ENCODE measurements around the gene IPCEF1.

IPCEF1 gene

DNA sequence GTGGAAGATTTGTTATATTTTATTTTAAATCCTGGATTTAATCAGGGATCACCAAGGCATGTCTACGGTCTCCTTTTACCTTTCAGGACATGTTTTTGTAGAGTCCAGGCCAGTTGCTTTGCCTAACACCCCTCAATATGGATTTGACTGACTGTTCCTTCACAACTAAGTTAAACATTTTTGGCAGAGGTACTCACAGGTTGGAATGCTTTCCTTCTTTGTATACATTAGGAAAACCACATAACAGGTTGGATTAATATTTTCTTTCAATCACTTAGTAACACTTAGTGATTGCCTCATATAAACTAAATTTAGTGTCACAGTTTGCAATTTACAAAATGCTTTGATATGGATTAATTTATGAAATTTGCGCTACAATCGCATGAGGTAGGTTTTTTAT, 64.5 kb downstream of the IPCEF1 start:
- no peak for DNase-seq

DNA sequence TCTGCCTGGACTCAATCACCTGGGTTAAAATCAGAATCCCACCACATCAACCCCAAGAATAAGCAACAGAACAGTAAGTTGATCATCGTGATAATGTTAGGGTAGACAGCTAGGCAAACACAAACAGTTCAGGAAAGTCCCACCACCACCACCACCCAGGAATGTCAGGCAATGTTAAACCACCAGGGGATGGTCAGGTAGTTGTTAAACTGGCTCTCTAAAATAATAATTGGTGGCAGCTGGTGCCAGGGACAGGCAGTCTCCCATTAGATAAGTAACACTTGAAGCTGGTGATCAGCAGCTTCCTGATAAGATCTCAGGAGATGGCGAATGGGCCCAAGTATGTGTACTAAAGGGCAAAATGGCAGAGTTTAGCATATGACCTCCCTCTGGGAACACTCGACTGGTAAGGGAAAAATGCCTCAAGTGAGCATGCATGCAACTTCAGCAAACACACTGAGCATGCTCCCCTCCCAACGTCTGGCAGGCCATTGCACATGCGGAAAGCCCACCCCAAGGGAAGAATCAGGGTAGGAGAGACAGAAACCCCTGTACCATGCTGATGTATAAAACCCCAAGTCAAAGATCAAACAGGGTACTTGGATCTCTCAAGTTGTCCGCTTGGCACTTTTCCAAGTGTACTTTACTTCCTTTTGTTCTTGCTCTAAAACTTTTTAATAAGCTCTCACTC, 66.6 kb downstream of the IPCEF1 start:
- no peak for DNase-seq

DNA sequence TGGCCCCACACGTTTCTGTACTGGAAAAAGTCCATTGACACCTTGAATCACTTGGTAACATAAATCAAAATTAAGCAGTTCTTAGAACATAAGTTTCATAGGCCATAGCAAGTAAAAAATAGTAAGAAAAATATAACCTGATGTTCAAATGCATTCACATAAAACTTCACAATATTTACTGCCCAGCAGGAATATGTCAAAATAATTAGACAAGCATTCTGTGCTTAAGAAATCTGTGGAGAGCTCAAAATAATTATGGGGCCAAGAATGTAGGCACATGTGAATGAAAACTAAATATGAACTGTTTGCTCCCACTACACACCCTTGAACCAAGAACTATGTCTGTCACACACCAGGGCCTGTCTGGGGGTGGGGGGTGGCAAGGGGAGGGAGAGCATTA, 70.8 kb downstream of the IPCEF1 start:
- DNase-seq: no peak

DNA sequence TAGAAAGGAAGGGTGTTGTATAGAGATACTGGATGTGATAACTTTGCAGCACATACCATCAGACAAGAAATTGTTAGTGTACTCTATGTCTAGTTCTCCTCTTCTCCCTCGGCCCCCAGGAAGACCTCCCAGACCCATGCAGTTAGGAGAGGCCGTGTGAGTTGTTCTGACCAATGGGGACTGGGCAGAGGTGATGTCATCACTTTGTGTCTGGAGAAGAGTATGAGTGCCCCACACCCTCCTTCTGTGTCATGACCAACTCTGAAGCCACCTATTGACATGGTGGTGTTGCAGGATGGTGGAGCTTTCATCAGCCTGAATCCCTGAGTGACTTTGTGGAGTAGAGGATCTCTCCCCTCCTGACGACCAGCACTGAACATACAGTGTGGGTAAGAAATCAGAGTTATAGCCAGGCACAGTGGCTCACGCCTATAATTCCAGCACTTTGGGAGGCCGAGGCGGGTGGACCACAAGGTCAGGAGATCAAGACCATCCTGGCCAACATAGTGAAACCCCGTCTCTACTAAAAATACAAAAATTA, 72.2 kb downstream of the IPCEF1 start:
- no peak for DNase-seq

DNA sequence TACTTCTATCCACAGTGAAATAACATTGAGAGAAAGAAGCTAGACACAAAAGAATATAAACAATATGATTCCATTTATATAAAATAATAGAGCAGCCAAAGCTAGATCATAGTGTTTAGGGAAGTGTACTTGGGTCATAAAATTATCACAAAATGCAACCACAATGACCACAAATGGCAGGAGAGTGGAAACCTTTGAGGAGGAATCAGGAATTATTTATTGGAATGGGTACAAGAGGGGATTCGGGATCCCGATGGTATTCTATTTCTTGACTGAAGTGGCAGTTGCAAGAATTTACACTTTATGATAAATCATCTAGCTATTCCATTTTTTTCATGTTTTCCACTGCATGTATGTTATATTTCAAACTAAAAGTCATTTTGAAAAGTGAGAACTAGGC, 76.1 kb downstream of the IPCEF1 start:
- no peak for DNase-seq

DNA sequence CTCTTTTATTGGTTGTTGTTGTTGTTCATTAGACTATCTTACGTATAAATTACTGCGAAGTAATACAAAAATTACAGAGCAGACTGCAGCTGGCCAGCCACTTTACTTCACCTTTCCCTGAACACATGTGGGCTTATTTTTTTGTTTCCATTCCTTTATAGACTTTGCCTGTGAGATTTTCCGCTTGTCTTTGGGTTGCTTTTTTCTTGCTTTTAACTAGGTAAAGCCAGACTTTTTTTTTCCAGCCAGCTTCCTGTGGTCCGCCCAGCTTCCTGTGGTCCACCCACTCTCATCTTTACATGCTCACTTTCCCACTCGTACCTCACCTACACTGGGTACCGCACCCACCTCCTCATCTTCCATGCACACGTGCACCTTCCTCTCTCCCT, 79.0 kb downstream of the IPCEF1 start:
- DNase-seq: no peak

GRCh38 chr6:154276810-154277628, 79.6 kb downstream of the IPCEF1 start:
- DNase-seq: no peak

- DNase-seq: no peak
These were observed 82.4 kb downstream of the IPCEF1 start for GRCh38 chr6:154274168-154274567.

DNA sequence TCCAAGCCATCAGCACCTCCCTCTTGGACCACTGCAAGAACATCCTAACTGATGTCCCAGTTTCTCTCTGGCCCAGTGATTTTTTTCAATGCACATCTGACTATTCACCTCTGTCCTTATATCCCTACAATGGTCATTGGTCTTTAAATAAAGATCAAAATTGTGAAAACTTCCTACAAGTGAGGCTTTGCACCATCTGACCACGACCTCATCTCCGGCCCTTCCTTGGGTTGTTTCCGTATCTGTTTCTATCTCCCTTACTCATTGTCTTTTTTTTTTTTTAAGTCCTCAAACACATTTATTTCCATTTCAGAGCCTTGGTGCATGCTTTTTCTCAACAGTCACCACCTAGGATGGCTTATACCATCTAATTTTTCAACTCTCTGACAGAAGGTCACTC, 88.1 kb downstream of the IPCEF1 start:
- DNase-seq: no peak

- no peak for DNase-seq
These were observed 89.0 kb downstream of the IPCEF1 start for GRCh38 chr6:154267508-154268106.

DNA sequence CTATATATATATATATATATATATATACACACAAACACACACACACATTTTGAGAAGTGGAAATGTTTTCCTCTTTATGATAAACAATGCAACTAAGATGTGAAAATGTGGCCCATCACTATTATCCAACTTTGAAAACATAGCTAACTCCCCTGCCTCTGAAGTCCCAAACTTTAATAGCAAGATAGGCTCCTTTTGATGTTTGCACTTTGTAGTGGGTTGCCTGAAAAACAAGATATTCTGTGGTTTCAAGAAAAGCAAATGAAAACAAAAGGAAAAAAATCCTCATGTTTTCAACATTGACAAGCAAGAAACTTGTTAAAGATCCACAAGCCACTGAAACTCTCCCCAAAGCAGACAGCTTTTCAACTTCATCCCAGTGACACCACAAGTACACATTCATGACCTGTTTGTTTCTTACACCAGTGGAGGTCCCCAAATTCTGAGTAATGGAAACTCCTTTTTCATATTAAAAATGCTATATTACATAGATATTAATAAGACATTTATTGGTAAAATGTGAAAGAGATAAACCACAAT, 90.0 kb downstream of the IPCEF1 start:
- DNase-seq: no peak

DNA sequence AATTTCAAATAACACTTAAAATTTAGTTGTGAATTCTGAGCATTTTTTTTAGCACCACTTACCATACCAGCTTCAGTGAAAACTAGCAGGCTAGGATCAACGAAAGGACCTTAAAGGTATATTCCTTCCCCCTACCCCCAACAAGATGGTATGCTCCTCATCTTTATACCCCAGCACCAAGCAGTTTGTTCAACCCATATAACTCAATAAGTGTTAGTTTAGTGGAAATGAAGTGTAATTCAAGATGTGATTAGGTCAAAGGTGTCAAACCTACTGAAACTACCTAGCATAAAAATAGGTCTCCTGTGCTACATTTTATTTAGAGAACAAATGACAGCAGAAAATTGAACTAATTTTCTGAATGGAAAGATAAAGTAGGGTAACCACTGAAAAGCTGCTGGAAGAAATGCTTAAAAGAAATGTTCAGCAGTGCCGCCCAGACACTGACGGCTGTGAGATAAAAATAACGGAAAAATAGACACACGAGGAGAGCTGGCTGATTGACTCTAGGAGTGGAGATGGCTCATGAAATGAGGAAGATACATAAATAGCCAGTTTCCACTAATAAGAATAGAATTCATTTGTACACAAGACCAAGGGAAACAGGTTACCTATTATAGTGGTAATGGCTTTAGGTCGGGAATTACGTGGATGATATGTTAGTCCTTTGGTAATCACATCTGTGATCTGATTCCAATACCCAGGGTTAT, 94.8 kb downstream of the IPCEF1 start:
- DNase-seq: no peak

DNA sequence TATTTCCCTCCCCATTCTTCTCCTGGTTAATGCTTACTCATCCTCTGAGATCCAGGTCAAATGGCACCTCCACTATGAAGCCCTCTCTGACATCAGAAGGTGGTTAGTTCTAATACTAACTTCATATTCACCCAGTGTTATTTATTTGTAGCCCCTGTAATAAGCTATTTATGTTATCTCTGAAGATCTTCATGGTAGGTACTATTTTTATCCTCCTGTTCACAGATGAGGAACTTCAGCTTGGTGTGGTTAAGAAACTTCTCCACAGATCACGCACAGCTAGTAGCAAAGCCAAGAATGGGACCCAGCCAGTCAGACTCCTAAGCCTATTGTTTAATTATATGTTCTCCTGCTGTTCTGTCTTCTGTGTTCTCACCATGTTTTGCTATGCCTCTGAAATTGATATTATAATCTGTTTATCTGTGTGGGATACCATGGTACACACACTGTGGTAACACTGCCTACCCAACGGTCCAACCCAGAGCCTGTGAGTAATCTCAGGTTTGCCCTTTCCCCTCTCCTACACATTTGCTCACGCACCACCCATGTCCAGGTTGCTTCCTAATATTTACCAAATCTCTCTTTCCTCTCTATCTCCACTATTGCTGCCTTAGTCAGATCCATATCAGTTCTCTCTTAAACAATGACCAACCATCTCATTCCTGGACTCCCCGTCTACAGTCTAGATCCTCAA, 98.4 kb downstream of the IPCEF1 start:
- DNase-seq: no peak

DNA sequence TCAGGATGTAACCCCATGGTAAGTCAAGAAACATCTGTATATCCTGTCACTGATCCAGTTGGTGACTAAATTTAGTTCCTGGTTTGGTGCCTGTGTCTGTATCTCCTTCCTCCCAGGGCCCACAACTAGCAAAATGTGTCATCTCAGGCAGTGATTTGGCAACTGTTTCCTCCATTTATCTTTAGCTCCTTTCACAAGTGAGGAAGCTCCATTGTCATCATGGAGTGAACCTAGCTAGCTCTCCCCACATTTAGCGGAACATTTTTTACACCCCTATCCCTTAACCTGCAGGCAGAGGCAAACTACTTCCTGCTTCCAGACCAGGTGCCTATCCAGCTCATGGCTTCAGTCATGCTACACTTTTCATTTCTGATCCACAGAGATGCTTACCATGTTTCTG, 99.5 kb downstream of the IPCEF1 start:
- no peak for DNase-seq

GRCh38 chr6:154252678-154253077, 103.9 kb downstream of the IPCEF1 start:
- DNase-seq: no peak

DNA sequence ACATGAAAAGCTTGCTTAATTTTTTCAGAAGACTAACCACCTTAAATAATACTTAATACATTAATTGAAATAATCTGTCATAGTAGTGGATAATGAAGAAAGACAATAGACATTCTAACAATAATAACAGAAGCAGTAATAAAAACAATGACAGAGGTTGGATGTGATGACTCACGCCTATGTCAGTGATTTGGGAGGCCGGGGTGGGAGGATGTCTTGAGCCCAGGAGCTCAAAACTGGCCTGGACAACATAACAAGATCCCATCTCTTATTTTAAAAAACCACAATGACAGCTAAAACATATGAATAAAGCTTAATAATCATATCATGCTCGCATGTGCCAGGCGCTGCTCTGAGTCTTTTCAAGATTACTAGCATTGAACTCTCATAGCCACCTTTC, 105.5 kb downstream of the IPCEF1 start:
- no peak for DNase-seq

- DNase-seq: no peak
These were observed 106.9 kb downstream of the IPCEF1 start for GRCh38 chr6:154249499-154250298.

DNA sequence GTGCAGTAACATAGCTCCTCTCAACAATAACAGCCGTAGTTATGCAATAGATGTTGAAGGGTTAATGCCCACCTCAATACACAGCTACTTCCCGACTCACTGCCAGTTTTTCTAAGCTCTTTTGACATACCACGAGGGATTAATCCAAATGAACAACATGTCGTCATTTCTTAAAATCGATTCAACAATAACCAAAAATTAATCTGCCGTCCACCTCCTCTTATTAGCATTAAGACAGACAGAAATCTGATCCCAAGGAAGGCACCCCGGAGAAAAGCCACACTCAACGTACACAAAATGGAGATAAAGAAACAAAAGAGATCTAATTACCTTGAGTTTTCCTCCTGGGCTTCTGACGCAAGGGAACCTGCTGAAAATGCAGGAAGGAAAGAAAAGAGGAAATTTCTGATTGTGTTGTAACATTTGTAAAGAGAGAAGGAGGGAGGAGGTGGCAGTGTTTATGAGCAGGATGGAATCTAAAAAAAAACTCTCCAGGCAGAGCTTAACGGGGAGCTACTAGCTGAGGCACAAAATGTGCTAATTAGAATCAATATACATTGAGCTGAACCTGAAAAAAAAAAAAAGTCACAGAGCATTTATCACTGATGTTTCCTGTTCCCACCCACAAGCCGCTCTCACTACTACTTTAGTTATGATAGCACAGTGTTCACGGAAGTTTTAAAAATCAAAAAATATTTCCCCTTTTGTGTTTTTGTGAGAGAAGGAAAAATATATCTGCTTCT, 109.3 kb downstream of the IPCEF1 start:
- no peak for DNase-seq

- no peak for DNase-seq
These were observed 109.9 kb downstream of the IPCEF1 start for GRCh38 chr6:154246723-154247118.

DNA sequence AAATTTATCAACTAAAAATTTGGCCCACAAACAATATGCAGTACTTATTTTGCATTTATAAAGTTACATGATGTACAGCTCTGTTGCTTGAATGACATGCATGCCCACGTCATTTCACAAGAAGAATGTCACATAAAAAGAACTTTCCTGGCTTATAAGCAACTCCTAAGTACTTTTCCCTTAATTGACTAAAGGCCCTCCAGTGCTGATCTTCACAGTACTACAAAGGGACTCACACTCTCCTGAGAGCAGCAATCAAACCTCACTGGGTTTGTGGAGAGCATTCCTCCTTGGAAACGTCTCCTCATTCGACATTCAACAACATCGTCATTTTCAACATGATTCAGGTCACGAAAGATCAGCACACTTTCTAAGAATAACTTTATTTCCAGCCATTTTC, 111.1 kb downstream of the IPCEF1 start:
- no peak for DNase-seq
